Measurements from ENCODE around the gene TNFAIP8. TPM values are rescaled to one million over a fixed set of nuclear protein-coding genes. Genes with fewer than 3 reads are reported as not detected.

Gene TNFAIP8
- total RNA-seq, 1 experiment from 2014 or later = 7.3 TPM

GRCh38 chr5:119378075-119378700 lies 22.4 kb downstream of the TNFAIP8 start:
- no peak overlapping the region for H2BK5ac ChIP-seq (ENCODE audit: insufficient read length, low read length)
- H3K4ac ChIP-seq (ENCODE audit: low read depth, low read length) = no peak overlapping the region
- Mint-ChIP-seq H3K27ac (no peak overlapping the region), H3K9me3 (no peaks in the 10 kb centered on the region), H3K4me3 (no peak overlapping the region), H3K36me3 (ENCODE audit: insufficient read depth in 1 of 3, low read depth in 3 of 3) (no peaks in the 10 kb centered on the region), H3K4me1 (peaks cover 14 to 23% of the 10 kb centered on the region in 2 experiments), H3K27me3 (ENCODE audit: low read depth) (no peaks in the 10 kb centered on the region)
- no peak overlapping the region for H2BK120ac ChIP-seq (ENCODE audit: low read depth, low read length, poor library complexity, severe bottlenecking)
- no peaks in the 10 kb centered on the region for H3K23me2 ChIP-seq (ENCODE audit: insufficient read length, low read depth, low read length, poor library complexity, severe bottlenecking)
- H2BK12ac ChIP-seq (ENCODE audit: insufficient read length, low read depth, low read length) = no peak overlapping the region
- no peaks in the 10 kb centered on the region for H4K20me1 ChIP-seq (ENCODE audit: control insufficient read depth, insufficient read depth, insufficient read length)
- no peak overlapping the region for H3K9ac ChIP-seq (ENCODE audit: extremely low read depth, insufficient read length, low read length)
- H2AK5ac ChIP-seq (ENCODE audit: insufficient read length, low read length) = no peak overlapping the region
- no peak overlapping the region for H3K14ac ChIP-seq (ENCODE audit: insufficient read depth, low read length)
- H3K9me3 ChIP-seq (ENCODE audit: control insufficient read depth, low read depth, low read length) = no peaks in the 10 kb centered on the region
- H3K79me2 ChIP-seq (ENCODE audit: insufficient read depth, low read length) = no peaks in the 10 kb centered on the region
- H4K91ac ChIP-seq (ENCODE audit: insufficient read length, low read depth, low read length) = no peak overlapping the region
- no peak overlapping the region for H2BK15ac ChIP-seq (ENCODE audit: low read depth, low read length)
- H4K5ac ChIP-seq (ENCODE audit: insufficient read length, low read depth, low read length) = no peak overlapping the region
- H3K18ac ChIP-seq (ENCODE audit: insufficient read length, low read depth, low read length) = no peak overlapping the region
- no peak overlapping the region for H3K23ac ChIP-seq (ENCODE audit: insufficient read length, low read depth, low read length)
- no peak overlapping the region for H3K56ac ChIP-seq (ENCODE audit: insufficient read length, low read depth, low read length)
- peaks cover 3% of the 10 kb centered on the region; the same call in 1 of the 2 replicates for H3K4me1 ChIP-seq (ENCODE audit: insufficient read depth, low read length)
- H3K79me1 ChIP-seq (ENCODE audit: insufficient read depth, low read depth, low read length, poor library complexity, severe bottlenecking) = peaks cover 2% of the 10 kb centered on the region
- no peak overlapping the region for H3K4me2 ChIP-seq (ENCODE audit: insufficient read depth, insufficient read length, low read length)
- no peak overlapping the region for H2BK20ac ChIP-seq (ENCODE audit: low read depth, low read length, poor library complexity, severe bottlenecking)
- TF ChIP-seq CTCF (conservative IDR thresholded peaks at IDR 0.05) = no peak
- no peak overlapping the region for H3K27ac ChIP-seq (ENCODE audit: insufficient read length, low read depth, low read length)
- no peak overlapping the region for H3T11ph ChIP-seq (ENCODE audit: low read length)
- no peaks in the 10 kb centered on the region for H3K27me3 ChIP-seq (ENCODE audit: insufficient read depth, low read length)
- WGBS (ENCODE audit: extremely low coverage, insufficient read length, low lambda C conversion rate) = no CpG with 5 or more reads among the region's 3 CpGs
- no peak overlapping the region for H4K8ac ChIP-seq (replicated peaks; ENCODE audit: insufficient read length, low read depth, low read length)
- DNase-seq = no peak
- no peak overlapping the region for H2AFZ ChIP-seq (ENCODE audit: low read length)

Data from H9 (cell line).